ENCODE results near the gene ERICH4.

GRCh38 chr19:41435936-41436673 is 6.9 kb upstream of the ERICH4 start:
- TF ChIP-seq CTCF (IDR thresholded peaks at IDR 0.05; ENCODE audit: control extremely low read depth in 1 of 3, insufficient read depth in 1 of 3, low read depth in 1 of 3, low read length in 3 of 3) (peak in 1 of 3 experiments; percentile 9; a peak in 1 of 4 replicates), BCL11A (IDR thresholded peaks at IDR 0.05; ENCODE audit: low read depth in 2 of 2, low read length in 2 of 2) (no peak), EZH2 (IDR thresholded peaks at IDR 0.05; ENCODE audit: low read depth, low read length, severe bottlenecking) (no peak), ZNF274 (IDR thresholded peaks at IDR 0.05; ENCODE audit: borderline replicate concordance, extremely low read depth, low read length) (no peak), YY1 (IDR thresholded peaks at IDR 0.05; ENCODE audit: low read depth, low read length) (no peak), POLR2A (IDR thresholded peaks at IDR 0.05; ENCODE audit: control extremely low read depth in 1 of 2, low read depth in 2 of 2, low read length in 2 of 2) (no peak), CEBPB (IDR thresholded peaks at IDR 0.05; ENCODE audit: low read depth, low read length) (no peak), EP300 (IDR thresholded peaks at IDR 0.05; ENCODE audit: borderline replicate concordance in 1 of 2, low read depth in 2 of 2, low read length in 2 of 2) (no peak), NRF1 (IDR thresholded peaks at IDR 0.05; ENCODE audit: low read depth, low read length) (no peak), POLR2AphosphoS5 (IDR thresholded peaks at IDR 0.05; ENCODE audit: low read depth, low read length) (no peak), MAFK (IDR thresholded peaks at IDR 0.05; ENCODE audit: low read depth, low read length) (no peak), RFX5 (IDR thresholded peaks at IDR 0.05; ENCODE audit: borderline replicate concordance, low read depth, low read length) (no peak), HDAC2 (IDR thresholded peaks at IDR 0.05; ENCODE audit: borderline replicate concordance in 1 of 2, low read depth in 2 of 2, low read length in 2 of 2) (no peak), MAX (IDR thresholded peaks at IDR 0.05) (no peak)
